Body of pancreas (tissue), 4 donors: ENCODE data around the gene MOV10L1. TPM values are rescaled to one million over a fixed set of nuclear protein-coding genes. Genes with fewer than 3 reads are reported as not detected.

Experiments used
- ATAC-seq: fragments of 150-250 bp; one replicate; pipeline ENCODE4 v1.9.1; 2016
- DNase-seq, 4 donors: peaks; one replicate each; pipeline ENCODE4 v3.0.0-alpha.2; 2019
- H3K27ac ChIP-seq, 4 donors: fragments of 200-600 bp; sonication (generic); 1 replicate in 3 of 4; 2 replicates in 1 of 4; pipeline versions ENCODE4 v1.5.1 to v1.6.1; 2016 to 2019; ENCODE audit warnings: mild to moderate bottlenecking in 1 of 4, mixed read lengths in 1 of 4, moderate library complexity in 1 of 4
- H3K27me3 ChIP-seq, 2 donors: fragments of 200-600 bp; sonication (generic); one replicate each; pipeline ENCODE4 v1.6.0; 2016; ENCODE audit warnings: mild to moderate bottlenecking in 1 of 2
- H3K36me3 ChIP-seq, 2 donors: fragments of 200-600 bp; sonication (generic); replicated peaks in 1 of 2; 2 replicates each; pipeline ENCODE4 v1.5.1; 2016; ENCODE audit warnings: low read depth in 2 of 2; ENCODE audit not compliant: insufficient read depth in 1 of 2
- H3K4me1 ChIP-seq: fragments of 200-600 bp; sonication (generic); one replicate; pipeline ENCODE4 v1.6.0; 2016
- H3K4me3 ChIP-seq, 2 donors: fragments of 200-600 bp; sonication (generic); 1 replicate in 1 of 2; 2 replicates in 1 of 2; pipeline ENCODE4 v1.5.1; 2016 to 2019
- H3K9me3 ChIP-seq, 3 donors: fragments of 200-600 bp; sonication (generic); 1 replicate in 2 of 3; 2 replicates in 1 of 3; pipeline ENCODE4 v1.5.1; 2016
- POLR2A ChIP-seq, 3 donors: fragments of 450-650 bp; IDR thresholded peaks; one replicate each; pipeline ENCODE4 v1.6.1; 2016; ENCODE audit warnings: antibody characterized with exemption in 3 of 3, mild to moderate bottlenecking in 2 of 3
- WGBS, 2 donors: methylation state at CpG; one replicate each; pipeline ENCODE4 v1.1.5; 2017; 5-methylcytosine and 5-hydroxymethylcytosine counted together
- intact Hi-C: fragments of 100-400 bp; cut with DNase I; formaldehyde crosslinking; loops from one replicate; pipeline ENCODE4 v1.15.1; 2023
- total RNA-seq, 2 donors: library from RNA; depleted of rRNA; stranded (reverse); fragments of >200 nt; gene quantifications; one replicate each; pipeline ENCODE4 v1.1.0, GENCODE V29; 2016
- TF ChIP-seq, protein P1 (sequence below), 7 experiments: fragments of 450-650 bp in 4 of 7; fragments of 200-600 bp in 3 of 7; sonication (generic) in 3 of 7; IDR thresholded peaks; one replicate each; pipeline ENCODE4 v1.5.1; 2016 to 2019; ENCODE audit warnings: antibody characterized with exemption in 7 of 7

Gene MOV10L1
- under 1 TPM in 1 of 2 donors, not detected in 1; 0.52 TPM for total RNA-seq

DNA sequence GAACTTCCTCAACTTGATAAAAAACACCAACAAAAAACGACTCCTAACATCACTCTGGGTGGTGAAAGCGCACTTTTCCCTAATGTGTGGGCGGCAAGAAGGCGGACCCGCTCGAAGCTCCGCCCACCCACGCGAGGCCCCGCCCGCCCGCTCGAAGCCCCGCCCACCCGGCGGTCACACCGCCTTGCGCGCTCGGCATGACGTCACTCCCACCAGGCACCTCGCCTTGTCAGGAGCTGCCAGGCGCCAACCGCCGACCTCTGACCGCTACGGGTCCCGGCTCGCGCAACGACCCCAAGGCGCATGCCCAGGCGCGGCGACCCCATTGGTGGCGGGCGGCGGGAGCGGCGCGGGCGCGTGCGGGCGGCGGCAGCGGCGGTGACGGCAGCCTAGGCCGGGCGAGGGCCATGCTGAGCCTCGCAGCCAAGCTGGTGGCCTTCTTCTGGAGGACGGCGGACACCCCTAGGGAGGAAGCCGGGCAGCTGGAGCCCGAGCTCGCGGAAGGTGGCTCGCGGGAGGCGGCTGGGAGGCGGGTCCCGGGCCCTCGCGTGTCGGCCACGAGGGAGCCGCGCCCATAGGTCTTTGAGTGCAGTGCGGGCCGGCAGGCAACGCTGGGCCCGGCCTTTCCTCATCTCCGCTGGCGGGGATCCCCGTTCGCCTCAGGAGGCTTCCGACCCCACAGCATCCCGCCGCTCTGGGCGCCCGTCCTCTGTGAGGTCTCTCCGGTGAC, at the start of gene MOV10L1:
Gene MOV10L1 (plus strand): TSS at position 325 of the 730 bp plus-strand sequence. CDS start 83 bp downstream, at position 408.
- Histone ChIP-seq H3K9me3 (no peaks in the 10 kb centered on the region), H3K4me1 (no peaks in the 10 kb centered on the region), H3K4me3 (no peak within 1 kb of the TSS), H3K36me3 (no peaks in the 10 kb centered on the region), H3K27me3 (peaks cover 0 to 7% of the 10 kb centered on the region in 2 donors), H3K27ac (no peak within 1 kb of the TSS)
- no peak for TF ChIP-seq POLR2A (IDR thresholded peaks at IDR 0.05)
- TF ChIP-seq, protein P1, sequence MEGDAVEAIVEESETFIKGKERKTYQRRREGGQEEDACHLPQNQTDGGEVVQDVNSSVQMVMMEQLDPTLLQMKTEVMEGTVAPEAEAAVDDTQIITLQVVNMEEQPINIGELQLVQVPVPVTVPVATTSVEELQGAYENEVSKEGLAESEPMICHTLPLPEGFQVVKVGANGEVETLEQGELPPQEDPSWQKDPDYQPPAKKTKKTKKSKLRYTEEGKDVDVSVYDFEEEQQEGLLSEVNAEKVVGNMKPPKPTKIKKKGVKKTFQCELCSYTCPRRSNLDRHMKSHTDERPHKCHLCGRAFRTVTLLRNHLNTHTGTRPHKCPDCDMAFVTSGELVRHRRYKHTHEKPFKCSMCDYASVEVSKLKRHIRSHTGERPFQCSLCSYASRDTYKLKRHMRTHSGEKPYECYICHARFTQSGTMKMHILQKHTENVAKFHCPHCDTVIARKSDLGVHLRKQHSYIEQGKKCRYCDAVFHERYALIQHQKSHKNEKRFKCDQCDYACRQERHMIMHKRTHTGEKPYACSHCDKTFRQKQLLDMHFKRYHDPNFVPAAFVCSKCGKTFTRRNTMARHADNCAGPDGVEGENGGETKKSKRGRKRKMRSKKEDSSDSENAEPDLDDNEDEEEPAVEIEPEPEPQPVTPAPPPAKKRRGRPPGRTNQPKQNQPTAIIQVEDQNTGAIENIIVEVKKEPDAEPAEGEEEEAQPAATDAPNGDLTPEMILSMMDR (IDR thresholded peaks at IDR 0.05) = no peak
- WGBS, 2 donors = 39 to 45% methylated on average over 11 to 66 of the region's 83 CpGs
- DNase-seq (peak in 2 of 4 donors; percentile 21 to 40), ATAC-seq (no peak)
- intact Hi-C loops = no loop called here

DNA sequence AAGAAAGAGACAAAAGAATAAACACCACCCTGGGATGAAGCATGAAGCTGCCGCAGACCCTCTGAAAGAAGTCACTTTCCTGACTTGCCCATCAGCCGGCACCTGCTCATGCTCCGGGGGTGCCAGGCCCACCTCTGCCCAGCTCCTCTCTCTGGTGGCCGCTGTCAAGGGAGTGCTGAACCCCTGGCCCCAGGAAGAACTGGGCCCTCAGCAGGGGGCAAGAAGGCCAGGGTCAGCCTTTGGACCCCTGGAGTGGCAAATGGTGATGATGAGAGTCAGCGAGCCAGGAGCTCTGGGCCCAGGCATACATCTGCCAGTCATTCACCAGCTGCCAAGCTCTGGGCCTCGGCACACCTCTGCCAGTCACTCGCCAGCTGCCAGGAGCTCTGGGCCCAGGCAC, 49.1 kb upstream of the MOV10L1 start:
- TF ChIP-seq, protein P1 (IDR thresholded peaks at IDR 0.05) = no peak
- TF ChIP-seq POLR2A (IDR thresholded peaks at IDR 0.05) = no peak

DNA sequence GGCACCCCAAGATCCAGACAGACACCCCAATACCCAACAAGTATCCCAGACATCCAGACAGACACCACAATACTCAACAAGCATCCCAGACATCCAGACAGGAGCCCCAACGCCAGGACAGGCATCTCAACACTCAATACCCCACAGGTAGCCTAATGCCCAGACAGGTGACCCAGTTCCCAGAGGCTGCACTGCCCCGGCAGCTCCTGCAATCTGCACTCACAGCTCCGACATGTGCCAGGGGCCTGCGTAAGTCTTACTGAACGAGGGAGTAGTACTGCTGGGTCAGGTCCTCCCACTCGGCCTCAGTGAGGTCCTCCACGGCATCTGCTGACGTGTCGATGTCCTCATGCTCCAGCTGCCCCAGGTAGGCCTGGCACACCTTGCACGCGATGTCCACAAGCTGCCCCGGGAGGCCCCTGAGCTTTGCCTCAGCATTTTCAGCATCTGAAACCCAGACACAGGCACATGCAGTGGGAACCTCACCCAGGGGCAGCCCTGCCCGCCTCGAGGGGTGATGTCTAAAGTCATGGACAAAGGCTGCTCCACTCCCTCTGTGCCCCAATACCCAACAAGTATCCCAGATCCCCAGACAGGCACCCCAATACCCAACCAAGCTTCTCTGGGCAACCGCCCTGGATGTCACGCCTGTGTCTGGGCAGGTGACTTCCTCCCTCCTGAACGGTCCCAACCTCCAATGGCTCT, 48.3 kb upstream of the MOV10L1 start:
- Histone ChIP-seq H3K4me3 (no peak overlapping the region), H3K4me1 (no peaks in the 10 kb centered on the region), H3K27me3 (no peaks in the 10 kb centered on the region), H3K36me3 (no peaks in the 10 kb centered on the region), H3K27ac (no peak overlapping the region), H3K9me3 (peaks cover 0 to 8% (median 0%) of the 10 kb centered on the region in 3 donors)
- DNase-seq (no peak), ATAC-seq (no peak)
- TF ChIP-seq, protein P1 (IDR thresholded peaks at IDR 0.05) = no peak
- TF ChIP-seq POLR2A (IDR thresholded peaks at IDR 0.05) = no peak
- 77 to 92% methylated on average over 10 to 15 of the region's 17 CpGs for WGBS, 2 donors
- intact Hi-C loops = no loop called here

More for the DNA sequence above, 49.1 kb upstream of the MOV10L1 start:
- ATAC-seq (no peak), DNase-seq (no peak)
- WGBS, 2 donors = 83 to 94% methylated on average over 2 to 7 of the region's 7 CpGs
- no peak overlapping the region for H3K4me3 ChIP-seq
- H3K27me3 ChIP-seq = no peaks in the 10 kb centered on the region
- no peaks in the 10 kb centered on the region for H3K36me3 ChIP-seq
- H3K9me3 ChIP-seq = peaks cover 0 to 8% (median 0%) of the 10 kb centered on the region in 3 donors
- H3K4me1 ChIP-seq = no peaks in the 10 kb centered on the region
- H3K27ac ChIP-seq = no peak overlapping the region
- intact Hi-C loops = no loop called here

DNA sequence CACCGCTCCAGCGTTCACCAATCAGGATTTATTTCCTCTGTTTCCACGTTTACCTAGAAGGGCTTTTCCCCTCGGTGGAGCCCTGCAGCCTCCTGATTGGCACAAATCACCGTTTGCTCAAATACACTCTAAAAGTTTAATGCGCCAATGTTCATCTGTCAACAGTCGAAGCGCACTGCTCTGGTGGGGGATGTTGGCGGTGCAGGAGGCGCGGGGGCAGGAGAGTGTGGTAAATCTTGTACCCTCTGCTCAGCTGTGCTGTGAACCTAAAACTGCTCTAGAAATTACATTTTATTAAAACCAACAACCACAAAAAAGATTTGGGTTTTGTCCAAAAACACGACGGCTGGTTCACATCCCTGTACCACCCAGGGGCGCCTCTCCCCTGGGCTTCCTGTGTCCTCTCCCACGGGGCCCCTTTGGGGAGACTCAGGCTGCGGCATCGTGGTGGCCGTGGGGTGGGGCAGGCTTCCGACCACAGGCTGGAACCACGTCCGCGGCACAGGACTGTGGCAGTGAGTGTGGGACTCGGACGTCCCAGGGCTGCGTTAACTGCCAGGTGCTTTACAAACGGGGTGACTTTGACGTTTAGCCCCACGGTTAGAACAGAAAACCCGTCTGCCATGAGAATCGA, 45.2 kb upstream of the MOV10L1 start:
- intact Hi-C loops = no loop called here
- H3K4me1 ChIP-seq = no peaks in the 10 kb centered on the region
- no peak overlapping the region for H3K4me3 ChIP-seq
- WGBS, 2 donors = 62 to 70% methylated on average over 23 to 30 of the region's 30 CpGs
- no peaks in the 10 kb centered on the region for H3K36me3 ChIP-seq
- H3K9me3 ChIP-seq = no peaks in the 10 kb centered on the region
- ATAC-seq (no peak), DNase-seq (no peak)
- no peak overlapping the region for H3K27ac ChIP-seq
- H3K27me3 ChIP-seq = no peaks in the 10 kb centered on the region
- TF ChIP-seq POLR2A (IDR thresholded peaks at IDR 0.05) = no peak
- TF ChIP-seq, protein P1 (IDR thresholded peaks at IDR 0.05) = no peak
